Right atrium auricular region (tissue), 2 donors: ENCODE measurements around the gene COL23A1. TPM values are rescaled to one million over a fixed set of nuclear protein-coding genes. Genes with fewer than 3 reads are reported as not detected.

Experiments used
- DNase-seq: peaks from one replicate; pipeline ENCODE4 v3.0.0-alpha.2; 2019; ENCODE audit warnings: low spot score
- H3K27ac ChIP-seq, 2 donors: fragments of 200-600 bp; sonication (generic); 1 replicate in 1 of 2; 2 replicates in 1 of 2; pipeline ENCODE4 v1.5.1; 2016 to 2019
- H3K27me3 ChIP-seq, 2 donors: fragments of 200-600 bp; sonication (generic); one replicate each; pipeline versions ENCODE4 v1.5.1 to v1.6.0; 2017 to 2019
- H3K36me3 ChIP-seq: fragments of 200-600 bp; sonication (generic); one replicate; pipeline ENCODE4 v1.5.1; 2016
- H3K4me1 ChIP-seq, 2 donors: fragments of 200-600 bp; sonication (generic); one replicate each; pipeline versions ENCODE4 v1.5.1 to v1.6.0; 2017 to 2019
- H3K4me3 ChIP-seq, 2 donors: fragments of 200-600 bp; sonication (generic); 1 replicate in 1 of 2; 2 replicates in 1 of 2; pipeline ENCODE4 v1.5.1; 2017 to 2019; ENCODE audit warnings: mild to moderate bottlenecking in 1 of 2, moderate library complexity in 1 of 2
- H3K9me3 ChIP-seq, 2 donors: fragments of 200-600 bp; sonication (generic); one replicate each; pipeline ENCODE4 v1.5.1; 2019
- total RNA-seq, 2 donors: library from RNA; depleted of rRNA; stranded (reverse); fragments of >200 nt; gene quantifications; one replicate each; pipeline ENCODE4 v1.1.0, GENCODE V29; 2016
- TF ChIP-seq, protein P1 (sequence below), 2 donors: fragments of 200-600 bp; sonication (generic); IDR thresholded peaks; one replicate each; pipeline ENCODE4 v1.5.1; 2019; ENCODE audit warnings: antibody characterized with exemption in 2 of 2

Gene COL23A1
- total RNA-seq, 2 donors from 2014 or later: 5.7 to 6.8 TPM

DNA sequence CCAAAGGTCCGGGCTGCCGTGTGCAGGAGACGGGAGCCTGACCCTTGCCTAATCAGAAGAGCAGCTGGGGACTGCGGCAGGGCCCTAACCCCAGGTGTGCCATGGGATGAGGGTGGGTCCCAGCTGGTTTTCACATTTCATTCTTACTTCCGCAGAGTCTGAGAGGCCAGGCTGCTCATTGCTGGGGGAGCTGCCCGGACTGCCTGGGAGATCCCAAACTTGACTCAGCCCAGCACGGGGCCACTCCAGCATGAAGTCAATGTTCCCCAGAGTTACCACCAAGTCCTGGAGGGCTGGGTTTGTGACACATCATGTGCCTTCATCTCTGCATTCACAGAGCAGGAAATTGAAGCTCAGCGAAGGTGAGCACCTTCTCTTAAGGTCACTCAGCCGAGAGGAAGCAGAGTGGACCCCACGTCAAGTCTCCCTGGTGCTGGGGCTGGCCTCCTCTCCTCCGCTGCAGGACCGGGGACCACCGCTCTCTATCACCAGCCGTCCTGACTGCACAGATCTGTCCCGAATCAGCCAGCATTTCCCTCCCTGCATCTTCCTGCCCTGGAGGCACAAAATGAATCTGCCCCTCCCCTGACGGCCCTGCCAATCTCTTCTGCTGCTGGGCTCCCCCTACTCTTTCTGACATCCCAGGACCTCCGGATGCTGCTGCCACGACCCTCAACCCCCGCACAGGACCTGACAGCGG, 303.0 kb downstream of the COL23A1 start:
- TF ChIP-seq, protein P1, sequence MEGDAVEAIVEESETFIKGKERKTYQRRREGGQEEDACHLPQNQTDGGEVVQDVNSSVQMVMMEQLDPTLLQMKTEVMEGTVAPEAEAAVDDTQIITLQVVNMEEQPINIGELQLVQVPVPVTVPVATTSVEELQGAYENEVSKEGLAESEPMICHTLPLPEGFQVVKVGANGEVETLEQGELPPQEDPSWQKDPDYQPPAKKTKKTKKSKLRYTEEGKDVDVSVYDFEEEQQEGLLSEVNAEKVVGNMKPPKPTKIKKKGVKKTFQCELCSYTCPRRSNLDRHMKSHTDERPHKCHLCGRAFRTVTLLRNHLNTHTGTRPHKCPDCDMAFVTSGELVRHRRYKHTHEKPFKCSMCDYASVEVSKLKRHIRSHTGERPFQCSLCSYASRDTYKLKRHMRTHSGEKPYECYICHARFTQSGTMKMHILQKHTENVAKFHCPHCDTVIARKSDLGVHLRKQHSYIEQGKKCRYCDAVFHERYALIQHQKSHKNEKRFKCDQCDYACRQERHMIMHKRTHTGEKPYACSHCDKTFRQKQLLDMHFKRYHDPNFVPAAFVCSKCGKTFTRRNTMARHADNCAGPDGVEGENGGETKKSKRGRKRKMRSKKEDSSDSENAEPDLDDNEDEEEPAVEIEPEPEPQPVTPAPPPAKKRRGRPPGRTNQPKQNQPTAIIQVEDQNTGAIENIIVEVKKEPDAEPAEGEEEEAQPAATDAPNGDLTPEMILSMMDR (IDR thresholded peaks at IDR 0.05): no peak
- Histone ChIP-seq H3K9me3 (peaks cover 0 to 6% of the 10 kb centered on the region in 2 donors), H3K4me3 (no peak overlapping the region), H3K4me1 (peaks cover 0 to 30% of the 10 kb centered on the region in 2 donors), H3K27ac (no peak overlapping the region), H3K27me3 (no peaks in the 10 kb centered on the region), H3K36me3 (no peaks in the 10 kb centered on the region)
- DNase-seq: no peak

DNA sequence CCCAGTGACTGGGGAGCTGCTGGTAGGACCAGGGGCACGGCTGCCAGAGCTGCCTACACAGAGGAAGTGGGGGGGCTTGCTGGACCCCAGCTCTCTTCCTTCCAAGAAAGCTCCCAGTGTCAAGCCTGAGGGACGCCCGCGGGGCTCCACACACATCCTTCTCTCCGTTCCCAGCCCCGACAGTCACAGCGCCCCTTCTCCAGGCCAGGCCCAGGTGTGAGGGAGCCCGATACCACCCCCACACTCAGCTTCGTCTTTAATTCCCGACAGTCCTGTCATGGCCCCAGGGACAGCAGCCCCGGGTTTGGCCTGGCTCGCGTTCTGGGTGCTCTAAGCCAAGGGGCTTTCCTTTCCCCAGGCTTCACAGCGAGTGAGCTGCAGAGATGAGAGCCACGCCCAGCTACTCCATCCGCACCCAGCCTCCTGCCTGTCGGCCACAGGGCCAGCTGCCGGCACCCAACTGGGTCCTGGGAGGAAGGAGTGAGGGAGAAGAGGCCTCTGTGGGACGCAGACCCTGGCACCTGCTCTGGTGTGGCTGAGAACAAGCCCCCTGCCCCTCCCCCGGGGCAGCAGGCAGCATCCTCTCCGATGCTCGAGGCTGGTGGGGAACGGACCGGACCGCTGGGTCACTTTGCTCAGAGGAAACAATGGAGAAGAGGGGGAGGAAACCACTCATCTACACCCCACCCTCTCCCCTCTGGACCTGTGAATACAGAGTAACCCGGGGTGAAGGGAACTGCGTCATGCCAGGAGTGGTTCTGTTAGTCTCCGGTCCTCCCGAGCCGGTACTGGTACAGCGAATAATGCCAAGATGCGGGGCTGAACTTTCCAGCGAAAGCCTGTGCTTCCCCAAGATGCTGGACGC, 303.7 kb downstream of the COL23A1 start:
- H3K36me3 ChIP-seq: no peaks in the 10 kb centered on the region
- no peak overlapping the region for H3K27ac ChIP-seq
- no peaks in the 10 kb centered on the region for H3K27me3 ChIP-seq
- peaks cover 0 to 6% of the 10 kb centered on the region in 2 donors for H3K9me3 ChIP-seq
- no peak overlapping the region for H3K4me3 ChIP-seq
- peaks cover 0 to 30% of the 10 kb centered on the region in 2 donors for H3K4me1 ChIP-seq
- TF ChIP-seq, protein P1 (IDR thresholded peaks at IDR 0.05): no peak
- no peak for DNase-seq

DNA sequence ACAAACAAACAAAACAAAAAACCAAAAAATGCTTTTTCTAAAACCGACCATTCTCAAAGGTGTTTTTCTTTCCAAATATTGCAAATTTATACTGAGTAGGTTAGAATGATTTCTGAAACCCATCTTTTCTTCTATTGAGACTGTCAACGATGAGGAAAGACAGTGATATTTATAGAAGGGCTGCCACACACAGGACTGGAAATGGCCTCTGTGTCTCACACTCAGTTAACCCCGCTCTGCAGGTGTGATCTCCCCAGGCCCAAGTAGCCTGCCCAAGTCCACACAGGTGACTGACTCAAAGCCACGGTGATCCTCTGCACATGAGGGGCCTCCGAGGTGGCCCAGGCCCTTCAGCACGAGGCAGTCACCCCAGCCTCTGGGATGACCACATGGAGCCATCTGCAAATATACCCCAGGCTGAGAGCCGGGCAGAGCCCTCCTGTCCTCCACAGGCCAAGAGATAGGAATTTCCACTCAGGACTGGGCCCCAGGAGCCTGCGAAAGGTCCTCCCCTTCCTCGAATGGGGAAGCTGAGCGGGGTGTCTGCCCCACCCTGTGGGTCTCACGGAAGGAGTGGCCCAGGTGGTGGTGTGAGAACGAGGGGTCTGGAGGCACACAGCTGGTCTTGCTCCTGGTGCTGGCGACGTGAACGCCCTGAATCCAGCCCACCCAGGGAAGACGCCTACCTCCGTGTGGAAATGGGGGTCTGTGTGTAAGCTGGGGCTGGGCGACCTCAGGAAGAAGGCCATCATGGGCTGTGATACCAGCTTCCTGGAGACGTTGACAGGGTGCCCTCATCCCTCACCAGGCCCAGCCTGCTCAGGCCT, 304.6 kb downstream of the COL23A1 start:
- Histone ChIP-seq H3K9me3 (peaks cover 0 to 6% of the 10 kb centered on the region in 2 donors), H3K27me3 (no peaks in the 10 kb centered on the region), H3K27ac (peak overlapping the region; percentile 42 to 53), H3K4me3 (no peak overlapping the region), H3K4me1 (peaks cover 0 to 30% of the 10 kb centered on the region in 2 donors), H3K36me3 (no peaks in the 10 kb centered on the region)
- TF ChIP-seq, protein P1 (IDR thresholded peaks at IDR 0.05): no peak
- no peak for DNase-seq

DNA sequence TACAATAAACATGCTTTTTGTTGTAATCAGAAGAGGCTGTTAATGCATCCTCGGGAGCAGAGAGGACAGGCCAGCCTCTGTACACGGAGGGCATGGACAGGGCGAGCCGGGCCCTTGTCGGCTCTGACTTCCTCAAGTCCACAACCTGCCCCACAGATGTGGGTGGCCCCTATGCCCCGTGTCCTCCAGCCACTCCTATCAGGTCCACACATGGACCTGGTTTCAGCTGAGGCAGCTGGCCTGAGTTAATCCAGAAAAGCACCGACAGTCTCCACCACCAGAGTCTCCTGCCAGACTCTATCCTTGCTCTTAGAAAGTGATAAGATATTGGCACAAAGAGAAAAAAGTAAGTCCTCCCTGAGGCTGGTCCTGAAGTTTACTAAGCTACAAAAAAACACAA, 305.2 kb downstream of the COL23A1 start:
- Histone ChIP-seq H3K27me3 (no peaks in the 10 kb centered on the region), H3K9me3 (peaks cover 0 to 6% of the 10 kb centered on the region in 2 donors), H3K27ac (peak overlapping the region; percentile 42 to 53), H3K4me1 (peaks cover 0 to 36% of the 10 kb centered on the region in 2 donors), H3K4me3 (no peak overlapping the region), H3K36me3 (no peaks in the 10 kb centered on the region)
- DNase-seq: no peak
- TF ChIP-seq, protein P1 (IDR thresholded peaks at IDR 0.05): no peak

DNA sequence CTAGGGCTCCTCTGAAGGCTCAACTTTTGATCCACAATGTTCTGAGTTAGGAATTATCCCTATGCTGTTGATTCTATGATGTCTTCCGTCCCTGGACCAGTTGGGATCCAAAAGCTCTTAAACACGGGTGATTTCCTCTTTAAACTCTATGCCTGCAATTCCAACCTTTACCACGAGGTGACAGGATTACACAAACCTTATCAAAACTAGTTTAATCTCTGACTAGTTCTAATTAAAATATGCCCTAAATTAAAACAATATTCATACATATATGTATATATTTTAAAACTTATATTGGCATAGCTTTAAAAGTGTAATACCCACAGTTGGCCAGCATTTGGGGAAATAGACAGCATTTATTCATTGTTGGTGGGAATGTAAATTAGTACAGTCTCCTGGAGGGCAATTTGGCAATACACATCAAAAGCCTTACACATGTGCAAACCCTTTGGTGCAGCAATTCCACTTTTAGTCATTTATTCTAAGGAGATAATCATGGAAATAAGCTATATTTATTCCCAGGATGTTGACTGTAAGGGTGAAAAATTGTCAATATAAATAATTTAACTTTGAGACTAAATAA, 306.0 kb downstream of the COL23A1 start:
- no peak overlapping the region for H3K4me3 ChIP-seq
- peaks cover 0 to 6% of the 10 kb centered on the region in 2 donors for H3K9me3 ChIP-seq
- peaks cover 0 to 39% of the 10 kb centered on the region in 2 donors for H3K4me1 ChIP-seq
- no peak overlapping the region for H3K27ac ChIP-seq
- no peaks in the 10 kb centered on the region for H3K36me3 ChIP-seq
- H3K27me3 ChIP-seq: no peaks in the 10 kb centered on the region
- DNase-seq: no peak
- TF ChIP-seq, protein P1 (IDR thresholded peaks at IDR 0.05): peak in 1 of 2 donors; percentile 59
